Endothelial cell of umbilical vein (primary cell): ENCODE results near the gene PRKCD.

Experiments used
- GATA2 ChIP-seq: IDR thresholded peaks from 2 replicates; pipeline ENCODE4 v1.7.0; 2011; ENCODE audit warnings: low read depth, mild to moderate bottlenecking, moderate library complexity, mixed read lengths, low read length; ENCODE audit not compliant: insufficient read length, insufficient read depth
- POLR2A ChIP-seq: IDR thresholded peaks from 2 replicates; pipeline ENCODE4 v1.6.1; 2012; ENCODE audit warnings: low read depth, mild to moderate bottlenecking, control low read depth, low read length
- POLR2AphosphoS5 ChIP-seq: IDR thresholded peaks from 2 replicates; pipeline ENCODE4 v1.6.1; 2012; ENCODE audit warnings: low read depth, mild to moderate bottlenecking, control low read depth, low read length, moderate library complexity; ENCODE audit not compliant: insufficient read depth
- TF ChIP-seq, protein P1 (sequence below), 2 donors: IDR thresholded peaks; 1 replicate in 1 of 2; 2 replicates in 1 of 2; pipeline ENCODE4 v1.5.1; 2011; ENCODE audit warnings: low read length in 2 of 2, mild to moderate bottlenecking in 2 of 2, moderate library complexity in 2 of 2, control low read depth in 1 of 2, inconsistent platforms in 1 of 2, low read depth in 1 of 2; ENCODE audit not compliant: insufficient read depth in 1 of 2; ENCODE audit errors: extremely low read depth in 1 of 2

DNA sequence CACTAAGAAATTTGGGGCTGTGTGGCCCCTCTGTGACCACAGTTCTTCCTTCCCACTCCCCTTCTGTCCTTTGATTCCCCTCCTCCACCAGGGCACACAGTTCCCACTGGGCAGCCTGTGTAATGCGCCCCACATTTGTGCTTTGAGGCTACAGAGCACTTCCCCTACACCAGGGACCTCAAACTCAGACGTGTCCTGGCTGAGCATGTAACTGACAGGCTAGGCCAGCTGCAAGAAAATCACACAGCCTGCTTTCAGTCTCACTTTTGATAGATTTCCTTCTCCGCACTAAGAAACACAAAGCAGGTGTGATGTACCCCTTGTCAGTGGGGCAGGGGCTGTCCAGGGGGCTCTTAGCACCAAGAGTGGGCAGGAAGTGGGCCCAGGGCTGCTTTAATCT lies 29.6 kb downstream of the PRKCD start:
- TF ChIP-seq POLR2A = no peak
- TF ChIP-seq, protein P1, sequence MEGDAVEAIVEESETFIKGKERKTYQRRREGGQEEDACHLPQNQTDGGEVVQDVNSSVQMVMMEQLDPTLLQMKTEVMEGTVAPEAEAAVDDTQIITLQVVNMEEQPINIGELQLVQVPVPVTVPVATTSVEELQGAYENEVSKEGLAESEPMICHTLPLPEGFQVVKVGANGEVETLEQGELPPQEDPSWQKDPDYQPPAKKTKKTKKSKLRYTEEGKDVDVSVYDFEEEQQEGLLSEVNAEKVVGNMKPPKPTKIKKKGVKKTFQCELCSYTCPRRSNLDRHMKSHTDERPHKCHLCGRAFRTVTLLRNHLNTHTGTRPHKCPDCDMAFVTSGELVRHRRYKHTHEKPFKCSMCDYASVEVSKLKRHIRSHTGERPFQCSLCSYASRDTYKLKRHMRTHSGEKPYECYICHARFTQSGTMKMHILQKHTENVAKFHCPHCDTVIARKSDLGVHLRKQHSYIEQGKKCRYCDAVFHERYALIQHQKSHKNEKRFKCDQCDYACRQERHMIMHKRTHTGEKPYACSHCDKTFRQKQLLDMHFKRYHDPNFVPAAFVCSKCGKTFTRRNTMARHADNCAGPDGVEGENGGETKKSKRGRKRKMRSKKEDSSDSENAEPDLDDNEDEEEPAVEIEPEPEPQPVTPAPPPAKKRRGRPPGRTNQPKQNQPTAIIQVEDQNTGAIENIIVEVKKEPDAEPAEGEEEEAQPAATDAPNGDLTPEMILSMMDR (IDR thresholded peaks at IDR 0.05; ENCODE audit: extremely low read depth in 1 of 2, insufficient read depth in 1 of 2, low read depth in 1 of 2, low read length in 2 of 2) = no peak
- no peak for TF ChIP-seq POLR2AphosphoS5
- TF ChIP-seq GATA2 = no peak
